OCI-LY1 (cell line): ENCODE measurements around the gene ADAM12.

Experiments
- CTCF ChIP-seq: fragments of 200-600 bp; sonication (generic), shearing (Covaris generic); IDR thresholded peaks from 2 replicates; pipeline ENCODE4 v1.5.1; 2017; ENCODE audit warnings: mild to moderate bottlenecking, antibody characterized with exemption, low read length, moderate library complexity, mixed read lengths
- EZH2 ChIP-seq: fragments of 200-600 bp; sonication (generic), shearing (Covaris generic); IDR thresholded peaks from 2 replicates; pipeline ENCODE4 v1.8.0; 2017; ENCODE audit warnings: borderline replicate concordance, mixed run types, mild to moderate bottlenecking, antibody characterized with exemption, low read length, moderate library complexity, mixed read lengths

- TF ChIP-seq CTCF = no peak
- TF ChIP-seq EZH2 = no peak
Observed at GRCh38 chr10:126342680-126343079, 45.6 kb downstream of the ADAM12 start.
